PFSK-1 (cell line): ENCODE measurements around the gene GCH1.

Experiments used
- POLR2AphosphoS5 ChIP-seq: IDR thresholded peaks from 2 replicates; pipeline ENCODE4 v1.6.1; 2012; ENCODE audit warnings: low read depth, mild to moderate bottlenecking, control low read depth, low read length, moderate library complexity
- REST ChIP-seq, 2 experiments: IDR thresholded peaks; 2 replicates each; pipeline versions ENCODE4 v1.6.1 to v1.8.0; 2011 to 2012; ENCODE audit warnings: low read depth in 2 of 2, low read length in 2 of 2, control low read depth in 1 of 2, inconsistent platforms in 1 of 2, mild to moderate bottlenecking in 1 of 2, moderate library complexity in 1 of 2; ENCODE audit not compliant: insufficient read depth in 1 of 2
- SIN3A ChIP-seq: IDR thresholded peaks from 2 replicates; pipeline ENCODE4 v1.6.1; 2012; ENCODE audit warnings: mild to moderate bottlenecking, low read length, moderate library complexity, borderline replicate concordance; ENCODE audit not compliant: insufficient read depth
- TAF1 ChIP-seq: IDR thresholded peaks from 2 replicates; pipeline ENCODE4 v1.6.1; 2012; ENCODE audit warnings: low read length, control low read depth, borderline replicate concordance; ENCODE audit not compliant: insufficient read depth

GRCh38 chr14:54803396-54803795, 99.2 kb downstream of the GCH1 start:
- no peak for TF ChIP-seq TAF1
- no peak for TF ChIP-seq REST (IDR thresholded peaks at IDR 0.05; ENCODE audit: insufficient read depth in 1 of 2, low read depth in 2 of 2, low read length in 2 of 2)
- no peak for TF ChIP-seq POLR2AphosphoS5
- TF ChIP-seq SIN3A = no peak
